Measurements from ENCODE around the gene ANXA2R.
A peak's percentile ranks its signal among the peaks of the same experiment; 100 is the strongest.
"Not testable (repeated sequence)": the region's sequence is repeated elsewhere in the genome, so short reads cannot be mapped to it uniquely, and the experiment has no call there.

The ANXA2R gene

GRCh38 chr5:43033841-43034590 lies 6.1 kb downstream of the ANXA2R start:
- peak; percentile 8; the same call in 1 of the 3 replicates for ATAC-seq
- no peak for TF ChIP-seq BACH2 (CRISPR knock-in tag; IDR thresholded peaks at IDR 0.05; ENCODE audit: borderline replicate concordance)
- no peak for TF ChIP-seq TCF4 (CRISPR knock-in tag; IDR thresholded peaks at IDR 0.05; ENCODE audit: borderline replicate concordance)
- no peak for TF ChIP-seq TOX (CRISPR knock-in tag; IDR thresholded peaks at IDR 0.05; ENCODE audit: borderline replicate concordance)
- no peak for TF ChIP-seq ISL1 (CRISPR knock-in tag; IDR thresholded peaks at IDR 0.05)
- no peak for TF ChIP-seq PPARA (CRISPR knock-in tag; IDR thresholded peaks at IDR 0.05; ENCODE audit: borderline replicate concordance)
- no peak for TF ChIP-seq PATZ1 (CRISPR knock-in tag; IDR thresholded peaks at IDR 0.05; ENCODE audit: borderline replicate concordance)
- no peak for TF ChIP-seq ZFP30 (CRISPR knock-in tag; IDR thresholded peaks at IDR 0.05)
- no peak for TF ChIP-seq ZNF8 (CRISPR knock-in tag; IDR thresholded peaks at IDR 0.05)
- no peak for TF ChIP-seq ZNF565 (CRISPR knock-in tag; conservative IDR thresholded peaks at IDR 0.05; ENCODE audit: low read depth)
- TF ChIP-seq ZC3H10 (CRISPR knock-in tag; IDR thresholded peaks at IDR 0.05): no peak
- TF ChIP-seq SNAI2 (CRISPR knock-in tag; IDR thresholded peaks at IDR 0.05): no peak

DNA sequence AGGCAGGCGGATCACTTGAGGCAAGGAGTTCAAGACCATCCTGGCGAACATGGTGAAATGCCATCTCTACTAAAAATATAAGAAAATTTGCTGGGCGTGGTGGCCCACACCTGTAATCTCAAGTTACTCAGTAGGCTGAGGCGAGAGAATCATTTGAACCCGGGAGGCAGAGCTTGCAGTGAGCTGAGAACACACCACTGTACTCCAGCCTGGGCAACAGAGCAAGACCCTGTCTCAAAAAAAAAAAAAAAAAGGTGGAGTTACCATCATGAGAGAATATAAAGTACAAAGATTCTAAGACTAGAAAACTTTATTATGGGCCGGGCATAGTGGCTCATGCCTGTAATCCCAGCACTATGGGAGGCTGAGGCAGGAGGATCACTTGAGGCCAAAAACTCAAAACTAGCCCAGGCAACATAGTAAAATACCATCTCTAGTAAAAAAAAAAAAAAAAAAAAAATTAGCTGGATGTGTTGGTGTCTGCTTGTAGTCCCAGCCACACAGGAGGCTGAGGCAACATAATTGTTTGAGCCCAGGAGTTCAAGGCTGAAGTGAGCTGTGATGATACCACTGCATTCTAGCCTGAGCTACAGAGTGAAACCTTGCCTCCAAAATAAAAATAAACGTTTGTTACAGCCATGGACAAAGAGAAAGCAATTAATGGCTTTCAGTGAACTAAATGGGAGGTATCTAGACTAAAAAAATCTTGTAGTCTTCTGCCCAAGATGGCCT lies 12.9 kb downstream of the ANXA2R start:
- TF ChIP-seq SNAI2 (CRISPR knock-in tag; IDR thresholded peaks at IDR 0.05) (no peak), POU6F1 (CRISPR knock-in tag; IDR thresholded peaks at IDR 0.05; ENCODE audit: borderline replicate concordance, low read depth) (no peak), ZNF8 (CRISPR knock-in tag; IDR thresholded peaks at IDR 0.05) (no peak), TOX (CRISPR knock-in tag; IDR thresholded peaks at IDR 0.05; ENCODE audit: borderline replicate concordance) (no peak), PPARA (CRISPR knock-in tag; IDR thresholded peaks at IDR 0.05; ENCODE audit: borderline replicate concordance) (no peak), ZC3H10 (CRISPR knock-in tag; IDR thresholded peaks at IDR 0.05) (no peak), ZFP3 (CRISPR knock-in tag; IDR thresholded peaks at IDR 0.05) (no peak), OSR1 (CRISPR knock-in tag; IDR thresholded peaks at IDR 0.05) (no peak), ZNF70 (CRISPR knock-in tag; IDR thresholded peaks at IDR 0.05) (no peak), GLIS3 (CRISPR knock-in tag; IDR thresholded peaks at IDR 0.05) (no peak), TCF4 (CRISPR knock-in tag; IDR thresholded peaks at IDR 0.05; ENCODE audit: borderline replicate concordance) (no peak), CSDC2 (CRISPR knock-in tag; IDR thresholded peaks at IDR 0.05) (no peak), BACH2 (CRISPR knock-in tag; IDR thresholded peaks at IDR 0.05; ENCODE audit: borderline replicate concordance) (no peak), ZNF565 (CRISPR knock-in tag; conservative IDR thresholded peaks at IDR 0.05; ENCODE audit: low read depth) (no peak), PATZ1 (CRISPR knock-in tag; IDR thresholded peaks at IDR 0.05; ENCODE audit: borderline replicate concordance) (no peak), ARNTL (CRISPR knock-in tag; IDR thresholded peaks at IDR 0.05; ENCODE audit: borderline replicate concordance, low read depth) (no peak)
- TF ChIP-seq, protein P1, sequence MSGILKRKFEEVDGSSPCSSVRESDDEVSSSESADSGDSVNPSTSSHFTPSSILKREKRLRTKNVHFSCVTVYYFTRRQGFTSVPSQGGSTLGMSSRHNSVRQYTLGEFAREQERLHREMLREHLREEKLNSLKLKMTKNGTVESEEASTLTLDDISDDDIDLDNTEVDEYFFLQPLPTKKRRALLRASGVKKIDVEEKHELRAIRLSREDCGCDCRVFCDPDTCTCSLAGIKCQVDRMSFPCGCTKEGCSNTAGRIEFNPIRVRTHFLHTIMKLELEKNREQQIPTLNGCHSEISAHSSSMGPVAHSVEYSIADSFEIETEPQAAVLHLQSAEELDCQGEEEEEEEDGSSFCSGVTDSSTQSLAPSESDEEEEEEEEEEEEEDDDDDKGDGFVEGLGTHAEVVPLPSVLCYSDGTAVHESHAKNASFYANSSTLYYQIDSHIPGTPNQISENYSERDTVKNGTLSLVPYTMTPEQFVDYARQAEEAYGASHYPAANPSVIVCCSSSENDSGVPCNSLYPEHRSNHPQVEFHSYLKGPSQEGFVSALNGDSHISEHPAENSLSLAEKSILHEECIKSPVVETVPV (CRISPR knock-in tag; IDR thresholded peaks at IDR 0.05): no peak
- TF ChIP-seq, protein P2, sequence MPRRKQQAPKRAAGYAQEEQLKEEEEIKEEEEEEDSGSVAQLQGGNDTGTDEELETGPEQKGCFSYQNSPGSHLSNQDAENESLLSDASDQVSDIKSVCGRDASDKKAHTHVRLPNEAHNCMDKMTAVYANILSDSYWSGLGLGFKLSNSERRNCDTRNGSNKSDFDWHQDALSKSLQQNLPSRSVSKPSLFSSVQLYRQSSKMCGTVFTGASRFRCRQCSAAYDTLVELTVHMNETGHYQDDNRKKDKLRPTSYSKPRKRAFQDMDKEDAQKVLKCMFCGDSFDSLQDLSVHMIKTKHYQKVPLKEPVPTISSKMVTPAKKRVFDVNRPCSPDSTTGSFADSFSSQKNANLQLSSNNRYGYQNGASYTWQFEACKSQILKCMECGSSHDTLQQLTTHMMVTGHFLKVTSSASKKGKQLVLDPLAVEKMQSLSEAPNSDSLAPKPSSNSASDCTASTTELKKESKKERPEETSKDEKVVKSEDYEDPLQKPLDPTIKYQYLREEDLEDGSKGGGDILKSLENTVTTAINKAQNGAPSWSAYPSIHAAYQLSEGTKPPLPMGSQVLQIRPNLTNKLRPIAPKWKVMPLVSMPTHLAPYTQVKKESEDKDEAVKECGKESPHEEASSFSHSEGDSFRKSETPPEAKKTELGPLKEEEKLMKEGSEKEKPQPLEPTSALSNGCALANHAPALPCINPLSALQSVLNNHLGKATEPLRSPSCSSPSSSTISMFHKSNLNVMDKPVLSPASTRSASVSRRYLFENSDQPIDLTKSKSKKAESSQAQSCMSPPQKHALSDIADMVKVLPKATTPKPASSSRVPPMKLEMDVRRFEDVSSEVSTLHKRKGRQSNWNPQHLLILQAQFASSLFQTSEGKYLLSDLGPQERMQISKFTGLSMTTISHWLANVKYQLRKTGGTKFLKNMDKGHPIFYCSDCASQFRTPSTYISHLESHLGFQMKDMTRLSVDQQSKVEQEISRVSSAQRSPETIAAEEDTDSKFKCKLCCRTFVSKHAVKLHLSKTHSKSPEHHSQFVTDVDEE (CRISPR knock-in tag; IDR thresholded peaks at IDR 0.05): no peak
- no peak for ATAC-seq

GRCh38 chr5:43025184-43025950 lies 14.8 kb downstream of the ANXA2R start:
- ATAC-seq: not testable (repeated sequence)
